Hematopoietic multipotent progenitor cell (in vitro differentiated cells): ENCODE results near the gene DNAH7. TPM values are rescaled to one million over a fixed set of nuclear protein-coding genes. Genes with fewer than 3 reads are reported as not detected.
"Not testable (repeated sequence)": the region's sequence is repeated elsewhere in the genome, so short reads cannot be mapped to it uniquely, and the experiment has no call there.

Experiments
- DNase-seq, 3 donors: peaks; one replicate each; pipeline ENCODE4 v3.0.0-alpha.2; 2011 to 2015; ENCODE audit warnings: low read depth in 2 of 3, low spot score in 2 of 3
- total RNA-seq: library from RNA; depleted of rRNA; stranded (reverse); fragments of >200 nt; gene quantifications from one replicate; pipeline ENCODE4 v1.2.3, GENCODE V29; 2012

The DNAH7 gene
- total RNA-seq, 1 donor: under 0.01 TPM

DNA sequence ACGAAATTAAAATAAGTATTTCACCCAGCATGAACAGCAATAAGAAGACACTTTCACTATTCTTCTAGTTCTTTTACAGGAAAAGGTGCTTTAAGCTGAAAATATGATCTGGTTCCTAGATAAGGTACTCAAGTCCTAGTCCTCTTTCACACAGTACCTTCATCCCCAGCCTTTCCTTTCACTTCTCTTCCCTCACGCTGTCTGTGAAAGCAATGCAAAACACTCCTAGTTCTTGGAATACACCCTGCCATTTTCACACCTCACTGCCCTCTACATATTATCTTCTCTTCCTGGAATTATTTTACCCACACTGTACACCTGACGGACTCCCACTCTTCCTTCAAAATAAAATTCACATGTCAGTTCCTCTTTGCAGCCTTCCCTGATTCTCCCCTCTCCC is 82.9 kb downstream of the DNAH7 start:
- DNase-seq: no peak

DNA sequence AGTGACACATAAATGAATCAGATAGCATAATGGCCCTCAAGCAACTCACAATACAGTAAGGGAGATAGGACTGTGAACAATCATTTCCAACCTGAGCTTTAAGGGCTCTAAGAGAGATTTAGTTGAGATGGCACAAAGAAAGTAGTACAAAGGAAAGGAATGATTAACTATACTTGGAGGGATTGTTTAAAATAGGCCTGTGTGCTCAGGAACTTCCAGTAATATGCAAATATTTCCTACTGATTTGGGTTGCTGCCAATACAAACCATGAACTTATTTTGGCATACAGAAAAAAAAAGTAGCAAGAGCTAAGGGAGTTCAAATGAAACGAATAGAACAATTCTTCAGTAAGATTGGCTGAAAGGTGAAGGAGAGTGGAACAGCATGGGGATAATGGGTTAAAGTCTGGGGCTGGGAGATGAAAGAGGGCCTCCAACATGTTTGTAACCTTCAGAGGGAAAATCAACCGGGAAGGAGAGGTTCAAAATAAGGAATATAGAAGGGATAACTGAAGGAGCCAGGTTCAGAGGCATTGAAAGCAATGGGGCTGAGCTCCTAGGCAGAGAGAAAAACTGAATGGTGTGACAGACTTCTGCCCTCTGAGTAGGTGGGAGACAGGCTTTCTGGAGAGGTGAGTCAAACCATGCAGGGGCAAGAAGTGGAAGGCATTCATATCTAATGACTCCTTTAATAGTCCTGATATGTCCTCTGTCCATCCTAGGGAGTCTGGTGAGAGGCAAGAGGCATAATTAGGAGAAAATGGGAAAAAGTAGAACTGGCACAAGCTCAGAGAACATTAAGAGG is 83.5 kb downstream of the DNAH7 start:
- DNase-seq: no peak

DNA sequence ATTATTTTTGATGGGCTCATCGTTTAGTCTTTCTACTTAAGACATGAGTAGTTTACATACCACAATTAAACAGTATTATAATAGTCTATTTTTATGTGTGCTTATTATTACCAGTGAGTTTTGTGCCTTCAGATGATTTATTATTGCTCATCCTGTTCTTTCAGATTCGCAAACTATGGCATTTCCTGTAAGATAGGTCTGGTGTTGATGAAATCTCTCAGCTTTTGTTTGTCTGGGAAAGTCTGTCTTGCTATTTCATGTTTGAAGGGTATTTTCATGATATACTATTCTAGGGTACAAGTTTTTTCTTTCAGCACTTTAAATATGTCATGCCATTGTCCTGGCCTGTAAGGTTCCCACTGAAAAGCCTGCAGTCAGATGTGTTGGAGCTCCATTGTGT is 101.3 kb downstream of the DNAH7 start:
- DNase-seq: peak in 1 of 3 donors; percentile 11

DNA sequence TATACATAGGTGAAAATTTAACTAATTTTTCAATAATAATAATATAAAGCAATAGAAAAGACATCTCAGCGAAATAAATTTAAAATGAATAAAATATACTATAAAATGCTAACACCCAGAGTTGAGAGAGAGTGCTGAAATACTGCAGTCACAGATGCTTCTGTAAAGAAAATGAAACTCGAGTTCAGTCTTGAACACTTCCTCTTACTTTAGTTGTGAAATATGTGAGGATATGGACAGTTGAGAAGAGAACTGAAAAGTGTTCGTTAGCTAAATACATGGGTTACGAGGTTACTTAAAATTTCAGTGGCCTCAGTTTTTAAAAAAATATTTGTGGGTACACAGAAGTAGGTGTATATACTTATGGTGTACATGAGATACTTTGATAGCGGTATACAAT is 106.8 kb downstream of the DNAH7 start:
- DNase-seq: peak in 1 of 3 donors; percentile 55

DNA sequence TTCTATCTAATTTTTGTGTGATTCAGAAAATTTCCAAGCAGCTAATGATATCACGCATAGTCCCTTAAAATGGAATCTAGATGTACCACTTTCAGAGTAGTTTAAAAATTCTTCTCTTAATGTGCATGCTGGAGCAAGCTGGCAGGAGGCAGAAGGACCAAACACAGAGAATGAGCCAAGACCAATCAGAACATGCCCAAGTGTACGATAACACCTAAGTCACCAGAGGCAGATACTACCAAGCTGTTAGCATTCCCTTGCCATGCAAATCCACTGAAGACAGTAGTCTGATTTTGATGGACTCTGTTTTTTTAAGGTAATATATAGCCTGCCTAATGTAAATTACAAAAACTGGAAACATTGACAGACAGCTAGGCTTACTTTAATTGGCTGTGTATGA is 109.3 kb downstream of the DNAH7 start:
- no peak for DNase-seq

DNA sequence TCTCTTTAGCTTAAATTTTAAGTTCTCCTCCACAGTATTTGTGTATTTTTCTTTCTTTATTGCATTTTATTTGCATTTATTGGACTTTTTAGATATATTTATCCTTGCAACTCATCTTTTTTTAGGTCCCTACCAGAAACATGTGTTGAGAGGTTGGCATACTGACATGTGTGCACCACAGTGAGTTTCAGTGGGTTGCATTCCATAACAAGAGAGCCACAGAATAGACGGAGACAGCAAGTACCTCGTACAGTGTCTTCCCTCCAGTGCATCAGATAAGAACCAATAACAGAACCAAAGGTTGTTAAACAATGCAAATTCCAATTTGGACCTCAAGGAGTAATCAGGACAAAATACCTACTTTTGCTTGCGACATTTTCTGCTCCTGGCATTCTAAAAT is 111.9 kb downstream of the DNAH7 start:
- no peak for DNase-seq

DNA sequence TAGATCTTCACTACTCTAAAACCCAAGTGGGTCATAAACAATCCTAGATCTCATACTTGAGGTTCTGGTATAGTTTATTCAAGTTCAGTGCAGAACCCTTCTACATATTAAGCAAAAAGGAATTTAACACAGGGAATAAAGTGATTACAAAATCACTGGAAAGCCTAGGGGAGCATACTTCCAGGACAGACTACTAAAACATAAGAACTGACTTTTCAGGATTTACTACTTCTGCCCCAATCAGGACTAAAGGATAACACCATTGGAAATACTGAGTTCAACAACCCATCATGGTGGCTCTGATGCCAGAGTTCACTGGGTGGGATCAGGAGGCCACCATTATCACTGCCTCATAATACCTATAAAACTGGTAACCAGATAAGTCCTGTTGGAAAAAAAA is 123.6 kb downstream of the DNAH7 start:
- DNase-seq: no peak

DNA sequence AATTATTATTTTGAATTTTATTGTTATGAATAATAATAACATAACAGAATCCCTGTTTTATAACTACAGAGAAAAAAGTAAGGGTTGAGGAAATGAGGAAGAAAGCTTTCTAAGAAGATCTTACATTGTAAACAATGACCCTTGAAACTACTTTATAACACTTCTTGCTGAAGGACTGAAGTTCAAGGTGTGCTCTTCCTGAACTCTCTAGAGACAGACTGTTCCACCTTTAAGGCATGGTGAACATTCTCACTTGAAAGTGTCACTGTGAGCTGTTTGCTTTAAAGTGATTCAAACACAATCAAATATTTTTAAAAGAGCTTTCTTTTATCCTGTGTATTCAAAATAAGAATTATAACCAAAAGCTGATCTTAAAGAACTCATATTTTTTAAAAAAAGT is 131.5 kb downstream of the DNAH7 start:
- DNase-seq: no peak

DNA sequence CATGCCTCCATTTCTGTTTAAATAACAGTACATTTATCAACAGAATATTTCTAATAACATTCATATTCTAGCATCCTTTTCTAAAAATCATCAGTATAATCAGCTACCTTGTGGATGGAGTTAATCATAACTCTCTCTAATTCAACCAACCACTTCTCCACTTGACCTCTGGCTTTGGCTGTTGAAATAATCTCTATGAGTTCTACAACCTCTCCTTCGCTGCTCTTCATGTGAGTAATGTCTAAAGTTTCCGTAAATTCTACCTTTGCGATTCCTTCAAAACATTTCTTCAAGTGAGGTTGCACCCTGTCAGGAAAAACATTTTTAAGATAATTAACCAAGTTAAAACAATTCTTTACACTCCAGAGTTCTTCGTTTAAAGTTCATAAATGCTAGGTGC is 134.2 kb downstream of the DNAH7 start:
- DNase-seq: no peak

DNA sequence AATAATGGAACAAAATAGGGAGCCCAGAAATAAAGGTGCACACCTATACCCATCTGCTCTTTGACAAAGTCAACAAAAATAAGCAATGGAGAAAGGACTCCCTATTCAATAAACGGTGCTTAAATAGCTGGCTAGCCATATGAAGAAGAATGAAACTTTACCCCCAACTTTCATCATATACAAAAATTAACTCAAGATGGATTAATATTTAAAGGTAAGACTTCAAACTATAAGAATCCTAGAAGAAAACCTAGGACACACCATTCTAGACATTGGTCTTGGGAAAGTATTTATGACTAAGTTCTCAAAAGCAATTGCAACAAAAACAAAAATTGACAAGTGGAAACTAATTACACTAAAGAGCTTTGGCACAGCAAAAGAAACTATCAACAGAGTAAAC is 139.1 kb downstream of the DNAH7 start:
- no peak for DNase-seq

DNA sequence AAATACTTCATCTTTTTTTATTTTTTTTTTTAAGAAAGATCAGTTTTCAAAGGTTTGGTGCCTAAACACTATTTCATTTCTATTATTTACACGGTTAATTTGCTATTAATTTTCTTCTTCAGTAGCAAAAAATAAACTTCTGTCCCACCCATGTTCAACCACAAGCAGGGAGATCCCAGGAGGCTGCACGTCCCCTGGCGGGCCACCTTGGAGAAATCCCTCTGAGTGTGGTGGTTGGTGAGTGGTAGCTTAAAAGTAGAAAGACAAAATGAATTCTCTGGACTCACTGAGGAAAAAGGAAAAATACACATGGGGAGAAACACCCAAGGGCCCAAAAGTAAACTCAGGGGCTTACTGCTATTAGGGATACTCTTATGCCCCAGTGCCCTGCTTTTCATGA is 143.5 kb downstream of the DNAH7 start:
- no peak for DNase-seq

DNA sequence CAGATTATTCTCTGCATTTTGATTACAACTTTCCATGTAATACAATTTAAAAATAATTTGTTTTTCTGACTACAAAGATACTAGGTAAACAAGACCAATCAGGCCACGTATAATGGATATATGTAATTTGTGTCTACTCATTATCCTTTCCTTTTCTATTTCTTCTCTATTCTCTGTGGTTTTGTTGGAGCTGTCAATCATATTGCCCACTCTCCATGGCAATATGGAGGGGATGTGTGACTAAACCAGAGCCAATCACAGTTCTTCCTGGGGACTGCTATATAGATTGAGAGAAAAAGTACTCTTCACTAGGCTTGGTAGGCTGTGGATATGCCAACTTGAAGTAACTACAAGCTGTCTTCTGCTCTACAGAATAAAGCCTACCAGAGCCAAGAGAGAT is 144.7 kb downstream of the DNAH7 start:
- peak in 1 of 3 donors; percentile 10 for DNase-seq

DNA sequence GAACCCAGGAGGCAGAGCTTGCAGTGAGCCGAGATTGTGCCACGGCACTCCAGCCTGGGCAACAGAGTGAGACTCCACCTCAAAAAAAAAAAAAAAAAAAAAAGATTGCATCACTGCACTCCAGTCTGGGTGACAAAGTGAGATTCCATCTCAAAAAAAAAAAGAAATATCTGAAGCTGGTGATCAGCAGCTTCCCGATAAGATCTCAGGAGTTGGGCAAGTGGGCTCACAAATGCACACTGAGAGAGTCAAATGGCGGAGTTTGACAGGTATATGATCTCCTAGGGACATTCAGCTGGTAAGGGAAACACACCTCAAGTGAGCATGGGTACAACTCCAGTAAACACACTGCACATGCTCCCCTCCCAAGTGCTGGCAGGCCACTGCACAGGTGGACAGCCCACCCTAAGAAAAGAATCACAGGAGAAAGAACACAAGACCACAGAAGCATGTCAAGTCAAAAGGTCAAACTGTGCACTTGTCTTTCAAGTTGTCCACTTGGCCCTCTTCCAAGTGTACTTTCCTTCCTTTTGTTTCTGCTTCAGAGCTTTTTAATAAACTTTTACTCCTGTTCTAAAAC is 151.5 kb downstream of the DNAH7 start:
- not testable (repeated sequence) for DNase-seq

DNA sequence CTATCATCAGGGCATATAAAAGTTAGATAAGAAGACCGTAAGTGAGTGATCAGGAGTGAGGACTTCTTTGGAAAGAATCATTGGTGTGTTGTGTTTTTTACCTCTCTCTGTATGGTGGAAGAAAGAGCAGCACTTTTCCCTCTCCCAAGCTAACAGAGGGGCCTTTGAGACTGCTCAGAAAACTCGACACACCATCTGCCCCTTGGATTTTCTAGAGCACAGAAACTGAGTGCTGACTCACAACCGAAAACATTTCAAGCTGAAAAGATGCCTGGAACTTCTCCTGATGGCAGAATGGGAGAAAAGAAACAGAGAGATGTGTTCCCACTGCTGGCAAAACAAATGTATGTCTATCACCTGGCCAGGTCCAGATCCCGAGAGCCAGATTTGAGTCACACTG is 156.6 kb downstream of the DNAH7 start:
- DNase-seq: no peak

DNA sequence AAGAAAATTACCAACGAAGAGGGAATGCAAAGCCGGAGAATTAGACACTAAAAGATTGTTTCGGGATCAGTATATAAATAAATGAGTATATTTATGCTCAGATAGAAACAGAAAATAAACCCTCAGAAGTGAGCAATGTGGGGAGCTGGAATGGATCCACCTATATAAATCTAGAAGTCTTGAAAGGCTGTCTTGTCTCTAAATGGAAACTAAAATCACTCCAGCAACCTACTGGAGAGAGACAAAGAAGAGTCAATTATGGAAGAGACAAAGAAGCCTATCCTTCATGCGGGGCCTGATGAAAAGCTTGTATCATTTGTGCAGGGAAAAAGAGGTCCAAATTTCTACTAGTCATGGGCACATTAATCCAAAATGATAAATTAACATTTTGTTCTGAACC is 158.1 kb downstream of the DNAH7 start:
- no peak for DNase-seq

DNA sequence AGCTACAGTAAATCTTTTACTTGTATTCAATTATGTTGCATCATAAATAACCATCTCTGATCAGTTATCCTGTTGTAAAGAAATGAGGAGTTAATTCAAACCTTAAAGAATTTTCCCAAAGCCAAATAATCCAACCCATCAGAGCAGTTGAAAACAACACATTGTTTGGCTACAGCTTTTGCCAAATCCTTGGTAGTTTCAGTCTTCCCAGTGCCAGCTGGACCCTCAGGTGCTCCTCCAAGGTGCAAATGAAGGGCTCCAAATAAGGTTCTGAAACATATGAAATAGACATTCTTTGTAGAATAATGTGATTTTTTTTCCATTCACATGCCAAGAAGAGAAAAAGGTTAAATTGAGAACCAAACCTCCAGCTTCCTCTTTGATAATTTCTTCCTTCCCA is 158.7 kb downstream of the DNAH7 start:
- no peak for DNase-seq

DNA sequence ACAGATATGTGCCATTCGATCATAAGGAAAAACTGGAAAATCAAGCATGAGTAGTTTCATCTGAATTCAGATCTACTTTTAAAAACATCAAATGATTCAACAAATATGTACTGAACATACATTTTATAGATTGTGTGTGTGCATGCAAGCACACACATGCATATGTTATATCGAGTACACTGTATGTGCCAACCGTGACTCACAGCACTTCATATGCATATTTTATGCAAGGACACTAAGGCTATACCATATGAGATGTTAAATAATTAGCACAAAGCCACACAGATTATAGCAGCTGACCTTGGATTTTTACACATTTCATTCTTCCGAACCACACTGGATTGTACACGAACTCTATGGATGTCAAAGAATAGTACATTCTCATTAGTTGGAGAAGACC is 161.2 kb downstream of the DNAH7 start:
- DNase-seq: no peak

DNA sequence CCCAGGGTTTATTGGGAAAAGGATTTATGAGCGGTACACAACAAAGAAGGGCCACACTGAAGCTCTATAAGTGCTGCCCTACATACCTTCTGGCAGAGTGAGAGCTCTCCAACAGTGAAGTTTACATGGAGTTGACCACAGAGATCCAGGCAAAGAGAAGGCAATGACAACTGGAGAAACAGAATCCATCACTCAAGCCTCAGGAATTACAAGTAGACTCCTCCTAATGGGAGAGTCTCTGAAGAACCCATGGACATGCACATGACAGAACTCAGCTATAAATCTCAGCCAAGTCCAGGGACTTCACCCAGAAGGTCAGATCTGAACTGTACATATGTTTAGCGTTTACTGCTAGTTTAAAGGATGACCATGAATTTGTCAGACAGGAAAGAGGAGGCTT is 164.7 kb downstream of the DNAH7 start:
- DNase-seq: no peak

DNA sequence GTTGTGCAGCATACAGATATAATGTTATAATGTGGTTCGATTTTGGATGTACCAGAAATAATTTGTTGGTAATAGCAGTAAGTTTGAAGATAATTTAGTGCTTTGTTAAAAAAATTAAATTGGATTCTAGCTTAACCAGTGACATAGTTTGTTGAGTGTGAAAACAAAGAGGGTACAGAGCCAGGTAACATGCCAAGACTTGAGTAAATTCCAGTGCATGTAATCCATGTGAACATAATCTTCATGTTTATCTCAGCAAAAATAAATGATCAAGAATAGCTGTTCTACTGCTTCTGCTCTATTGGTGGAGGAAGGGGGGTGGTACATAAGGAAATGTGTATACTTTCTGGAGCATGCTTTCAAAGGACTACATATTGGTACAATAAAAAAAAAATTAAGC is 165.8 kb downstream of the DNAH7 start:
- DNase-seq: no peak

DNA sequence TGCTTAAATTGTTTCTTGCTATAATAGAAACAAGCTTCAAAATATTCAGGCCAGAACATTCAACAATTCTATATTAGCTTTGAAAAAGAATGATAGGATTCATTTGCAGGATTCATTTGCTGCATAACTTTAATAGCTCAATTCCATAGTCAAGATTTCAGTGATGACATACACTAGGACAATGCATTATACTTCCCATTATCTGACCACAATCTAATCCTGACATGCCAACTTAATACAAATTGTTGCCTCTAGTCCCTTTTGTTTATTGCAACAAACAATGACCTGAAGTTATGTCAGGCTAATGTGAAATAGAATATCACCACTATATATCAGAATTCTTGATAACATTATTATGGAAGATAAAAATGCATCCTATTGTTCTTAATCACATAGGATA is 169.4 kb downstream of the DNAH7 start:
- DNase-seq: no peak

DNA sequence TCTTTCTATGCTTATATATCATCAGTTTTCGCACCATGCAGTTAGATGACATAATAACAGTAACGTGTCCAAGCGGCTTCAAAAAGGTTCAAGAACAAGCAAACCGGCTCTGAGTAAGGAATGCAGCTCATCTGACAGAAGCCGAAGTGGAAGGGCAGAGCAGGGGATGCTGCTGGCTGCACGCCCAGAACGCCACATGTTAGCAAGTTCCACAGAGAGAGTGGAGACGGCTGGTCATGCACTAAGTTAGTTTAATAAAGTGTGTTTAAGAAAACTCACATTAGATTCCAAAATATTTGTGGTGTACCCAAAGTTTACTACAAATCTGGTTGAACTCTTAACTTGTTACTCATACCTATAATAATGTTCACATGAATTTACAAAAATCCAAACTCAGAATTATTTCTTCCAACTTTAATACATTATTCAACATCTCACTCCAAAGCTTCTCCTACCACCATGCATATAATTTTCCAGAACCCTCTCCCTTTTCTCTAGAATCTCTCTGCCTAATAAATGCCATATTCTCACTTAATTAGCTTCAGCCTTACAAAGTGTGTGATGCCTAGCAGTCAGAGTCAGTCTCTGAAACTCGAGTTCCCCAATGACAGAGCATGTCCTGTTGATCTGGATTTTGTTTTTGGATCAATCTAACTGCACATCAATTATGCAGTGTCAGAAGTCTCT is 170.0 kb downstream of the DNAH7 start:
- DNase-seq: peak in 1 of 3 donors; percentile 31

DNA sequence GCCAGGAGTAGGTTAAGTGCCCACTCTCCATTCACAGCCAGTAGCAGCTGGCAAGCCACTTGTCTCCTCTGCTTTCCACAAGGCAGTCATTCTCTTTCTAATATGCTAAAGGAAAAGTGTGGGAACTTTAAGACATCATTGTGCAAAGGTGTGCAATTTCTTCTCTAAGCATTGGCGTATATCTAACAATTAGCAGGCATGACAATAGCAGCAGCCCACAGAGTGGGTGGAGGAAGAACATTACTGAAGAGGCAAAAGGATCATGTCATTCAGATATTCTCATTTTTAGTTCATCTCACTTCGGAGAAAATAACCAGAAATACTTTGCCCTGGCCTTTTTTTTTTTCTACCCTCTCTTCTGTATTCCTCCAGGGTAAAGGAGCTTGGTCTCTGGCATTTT is 177.6 kb downstream of the DNAH7 start:
- no peak for DNase-seq
